ENCODE results near the gene DCAF11. TPM values are rescaled to one million over a fixed set of nuclear protein-coding genes. Genes with fewer than 3 reads are reported as not detected.

The DCAF11 gene
- total and polyA plus RNA-seq, 2 of the 8 experiments (the other 6 are each of a cell fraction or from before 2014, with no cell fraction given), result 60.4 to 63.6 TPM

DNA sequence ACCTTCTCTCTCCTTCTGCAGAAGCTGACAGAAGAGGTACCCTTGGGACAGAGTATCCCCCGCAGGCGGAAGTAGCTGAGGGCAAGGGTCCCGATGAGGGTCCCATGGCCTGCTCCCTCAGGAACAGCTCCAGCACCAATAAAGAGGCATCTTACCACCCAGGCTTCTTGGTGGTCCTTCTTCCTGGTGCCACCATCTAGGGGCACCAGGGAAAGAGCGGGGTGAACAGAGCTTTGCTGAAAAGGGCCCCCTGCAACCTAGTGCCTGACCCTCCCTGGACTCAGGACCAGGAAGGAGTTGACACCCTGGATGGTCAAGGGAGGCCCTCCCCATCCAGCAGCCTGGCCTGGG, 45.9 kb downstream of the DCAF11 start:
- DNase-seq (ENCODE audit: low read depth in 1 of 2, low spot score in 2 of 2) (no peak), FAIRE-seq (no peak)
- Histone ChIP-seq H3K4me1 (replicated peaks in 1 of 4; ENCODE audit: control insufficient read depth in 3 of 4, insufficient read depth in 4 of 4, low read length in 3 of 4) (peaks cover 0 to 10% (median 2%) of the 10 kb centered on the region in 4 experiments; a peak in 3 of 7 replicates), H3K56ac (replicated peaks; ENCODE audit: insufficient read length, low read depth, low read length) (no peak overlapping the region), H2BK15ac (ENCODE audit: low read length) (no peak overlapping the region), H3K4me2 (ENCODE audit: insufficient read depth in 1 of 2, low read depth in 2 of 2, low read length in 2 of 2) (no peak overlapping the region), H2BK20ac (ENCODE audit: low read length) (no peak overlapping the region), H3K9me3 (ENCODE audit: insufficient read depth in 2 of 2, low read depth in 1 of 2, low read length in 1 of 2) (no peaks in the 10 kb centered on the region), H3K4me3 (ENCODE audit: extremely low read depth in 1 of 4, insufficient read depth in 2 of 4, low read depth in 3 of 4, low read length in 4 of 4) (no peak overlapping the region), H4K91ac (replicated peaks; ENCODE audit: insufficient read length, low read length) (no peak overlapping the region), H3K27ac (ENCODE audit: low read depth, low read length) (no peak overlapping the region), H2AK5ac (ENCODE audit: low read depth, low read length) (no peak overlapping the region), H3K23ac (ENCODE audit: insufficient read length) (no peak overlapping the region), H3K9ac (replicated peaks in 1 of 4; ENCODE audit: extremely low read depth in 1 of 4, low read depth in 3 of 4, low read length in 3 of 4) (no peak overlapping the region), H3K36me3 (ENCODE audit: control insufficient read depth in 2 of 4, insufficient read depth in 4 of 4, low read length in 3 of 4) (peaks cover 22 to 44% (median 35%) of the 10 kb centered on the region in 4 experiments), H3K27me3 (replicated peaks in 1 of 4; ENCODE audit: control insufficient read depth in 3 of 4, extremely low read depth in 1 of 4, insufficient read depth in 3 of 4, low read length in 3 of 4) (no peaks in the 10 kb centered on the region), H2BK12ac (ENCODE audit: low read depth, low read length) (no peak overlapping the region), H2BK5ac (ENCODE audit: low read depth, low read length) (no peak overlapping the region), H2AFZ (ENCODE audit: low read length) (no peak overlapping the region), H3K4ac (replicated peaks; ENCODE audit: insufficient read length, low read depth, low read length) (no peak overlapping the region), H4K8ac (ENCODE audit: extremely low read depth, insufficient read depth, low read length) (no peak overlapping the region), H4K5ac (ENCODE audit: insufficient read length, low read depth, low read length) (no peak overlapping the region), H3K79me2 (ENCODE audit: control insufficient read depth in 1 of 2, insufficient read depth in 2 of 2, low read length in 2 of 2) (no peaks in the 10 kb centered on the region), H3K18ac (ENCODE audit: extremely low read depth, low read length) (no peak overlapping the region), H4K20me1 (replicated peaks in 1 of 2; ENCODE audit: control insufficient read depth in 1 of 2, insufficient read depth in 2 of 2, low read length in 2 of 2) (peaks cover 2 to 19% of the 10 kb centered on the region in 2 experiments), H3K14ac (ENCODE audit: insufficient read length) (no peak overlapping the region), H3K79me1 (ENCODE audit: low read depth, low read length) (no peaks in the 10 kb centered on the region), H3K23me2 (ENCODE audit: low read depth, low read length) (0 out of 2 replicates have a peak, but pooled peaks cover 2% of the 10 kb centered on the region), H2BK120ac (replicated peaks; ENCODE audit: low read depth, low read length) (no peak overlapping the region)
- WGBS, 2 experiments (ENCODE audit: extremely low coverage in 1 of 2, insufficient coverage in 1 of 2, insufficient read length in 1 of 2, insufficient replicate concordance in 2 of 2, low coverage in 1 of 2, low lambda C conversion rate in 2 of 2, missing lambda C conversion rate in 1 of 2), result 100% methylated on average over 3 of the region's 4 CpGs; no CpG with 5 or more reads in 1 of the 2 experiments
- POLR2A ChIA-PET (ENCODE audit: partially characterized antibody), result interaction anchor here (0.7 to 7.6 kb wide), 26 partner anchors 10 to 158 kb away, joined by 3 to 93 read pairs (median 5); partner anchors contain the start of genes CHMP4A, DCAF11, DHRS1 and EMC9
- CTCF ChIA-PET (ENCODE audit: partially characterized antibody), result interaction anchor here (0.6 to 3.3 kb wide), 32 partner anchors 9 to 197 kb away, joined by 3 to 26 read pairs (median 5); partner anchors contain the start of genes CIDEB, DCAF11, IPO4 and NRL
- TF ChIP-seq KDM1A (IDR thresholded peaks at IDR 0.05; ENCODE audit: borderline replicate concordance, low read length) (no peak), KDM4A (IDR thresholded peaks at IDR 0.05; ENCODE audit: low read depth, low read length, severe bottlenecking) (no peak), SUZ12 (IDR thresholded peaks at IDR 0.05; ENCODE audit: low read length) (no peak), ZNF274 (IDR thresholded peaks at IDR 0.05; ENCODE audit: borderline replicate concordance, extremely low read depth, low read length) (no peak), SAP30 (IDR thresholded peaks at IDR 0.05; ENCODE audit: insufficient read depth, insufficient replicate concordance, low read length) (no peak), FOSL1 (IDR thresholded peaks at IDR 0.05; ENCODE audit: insufficient read depth, low read depth, low read length) (no peak), TAF1 (IDR thresholded peaks at IDR 0.05; ENCODE audit: low read depth, low read length) (no peak), BRCA1 (IDR thresholded peaks at IDR 0.05; ENCODE audit: low read depth, low read length) (no peak), GTF2F1 (IDR thresholded peaks at IDR 0.05; ENCODE audit: borderline replicate concordance, low read depth, low read length) (no peak), SIX5 (IDR thresholded peaks at IDR 0.05; ENCODE audit: low read depth, low read length) (no peak)
- TF ChIP-seq, protein P1, sequence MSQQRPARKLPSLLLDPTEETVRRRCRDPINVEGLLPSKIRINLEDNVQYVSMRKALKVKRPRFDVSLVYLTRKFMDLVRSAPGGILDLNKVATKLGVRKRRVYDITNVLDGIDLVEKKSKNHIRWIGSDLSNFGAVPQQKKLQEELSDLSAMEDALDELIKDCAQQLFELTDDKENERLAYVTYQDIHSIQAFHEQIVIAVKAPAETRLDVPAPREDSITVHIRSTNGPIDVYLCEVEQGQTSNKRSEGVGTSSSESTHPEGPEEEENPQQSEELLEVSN (IDR thresholded peaks at IDR 0.05), result no peak
- TF ChIP-seq, protein P2, sequence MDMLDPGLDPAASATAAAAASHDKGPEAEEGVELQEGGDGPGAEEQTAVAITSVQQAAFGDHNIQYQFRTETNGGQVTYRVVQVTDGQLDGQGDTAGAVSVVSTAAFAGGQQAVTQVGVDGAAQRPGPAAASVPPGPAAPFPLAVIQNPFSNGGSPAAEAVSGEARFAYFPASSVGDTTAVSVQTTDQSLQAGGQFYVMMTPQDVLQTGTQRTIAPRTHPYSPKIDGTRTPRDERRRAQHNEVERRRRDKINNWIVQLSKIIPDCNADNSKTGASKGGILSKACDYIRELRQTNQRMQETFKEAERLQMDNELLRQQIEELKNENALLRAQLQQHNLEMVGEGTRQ (IDR thresholded peaks at IDR 0.05; ENCODE audit: low read length), result no peak

All from H1 (cell line).